Kidney epithelial cell (primary cell): Measurements from ENCODE around the gene SLC6A17. TPM values are rescaled to one million over a fixed set of nuclear protein-coding genes. Genes with fewer than 3 reads are reported as not detected.

Source experiments
- DNase-seq: peaks from one replicate; pipeline ENCODE4 v3.0.0-alpha.2; 2010; ENCODE audit warnings: low read depth
- H3K27me3 ChIP-seq: 2 replicates; pipeline ENCODE4 v1.6.0; 2011; ENCODE audit warnings: low read length; ENCODE audit not compliant: control insufficient read depth, insufficient read depth
- H3K36me3 ChIP-seq: 2 replicates; pipeline ENCODE4 v1.5.1; 2011; ENCODE audit warnings: low read length; ENCODE audit not compliant: control insufficient read depth, insufficient read depth
- H3K4me3 ChIP-seq: 2 replicates; pipeline ENCODE4 v1.5.1; 2011; ENCODE audit warnings: low read depth, mild to moderate bottlenecking, control low read depth, low read length
- total RNA-seq: library from RNA; depleted of rRNA; stranded (reverse); fragments of >200 nt; gene quantifications from 2 replicates; pipeline ENCODE4 v1.2.3, GENCODE V29; 2015
- TF ChIP-seq, protein P1 (sequence below): IDR thresholded peaks from 2 replicates; pipeline ENCODE4 v1.5.1; 2011; ENCODE audit warnings: mild to moderate bottlenecking, moderate library complexity, low read length, control low read depth, inconsistent platforms; ENCODE audit not compliant: insufficient read depth, poor library complexity, severe bottlenecking

Gene SLC6A17
- total RNA-seq, 1 donor from 2014 or later, result 0.42 TPM

DNA sequence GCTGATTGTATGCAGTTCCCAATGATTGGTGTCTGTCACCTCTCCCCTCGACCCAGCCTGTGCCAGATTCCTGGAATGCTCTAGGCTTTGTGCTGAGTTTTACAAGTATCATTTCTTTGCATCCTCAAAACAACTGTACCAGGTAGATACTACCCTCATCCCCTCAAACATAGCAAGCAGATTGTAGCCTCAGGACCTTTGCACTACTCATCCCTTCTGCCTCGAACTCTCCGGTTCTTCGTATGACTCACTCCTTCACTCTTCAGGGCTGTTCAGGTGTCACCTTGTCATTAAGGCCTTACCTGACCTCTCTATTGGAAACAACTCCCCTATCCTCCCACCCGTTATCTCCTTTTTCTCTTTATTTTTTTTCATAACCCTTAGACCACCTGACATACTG, 67.8 kb downstream of the SLC6A17 start:
- Histone ChIP-seq H3K27me3 (peaks cover 4% of the 10 kb centered on the region), H3K36me3 (no peaks in the 10 kb centered on the region), H3K4me3 (no peak overlapping the region)
- no peak for DNase-seq
- TF ChIP-seq, protein P1, sequence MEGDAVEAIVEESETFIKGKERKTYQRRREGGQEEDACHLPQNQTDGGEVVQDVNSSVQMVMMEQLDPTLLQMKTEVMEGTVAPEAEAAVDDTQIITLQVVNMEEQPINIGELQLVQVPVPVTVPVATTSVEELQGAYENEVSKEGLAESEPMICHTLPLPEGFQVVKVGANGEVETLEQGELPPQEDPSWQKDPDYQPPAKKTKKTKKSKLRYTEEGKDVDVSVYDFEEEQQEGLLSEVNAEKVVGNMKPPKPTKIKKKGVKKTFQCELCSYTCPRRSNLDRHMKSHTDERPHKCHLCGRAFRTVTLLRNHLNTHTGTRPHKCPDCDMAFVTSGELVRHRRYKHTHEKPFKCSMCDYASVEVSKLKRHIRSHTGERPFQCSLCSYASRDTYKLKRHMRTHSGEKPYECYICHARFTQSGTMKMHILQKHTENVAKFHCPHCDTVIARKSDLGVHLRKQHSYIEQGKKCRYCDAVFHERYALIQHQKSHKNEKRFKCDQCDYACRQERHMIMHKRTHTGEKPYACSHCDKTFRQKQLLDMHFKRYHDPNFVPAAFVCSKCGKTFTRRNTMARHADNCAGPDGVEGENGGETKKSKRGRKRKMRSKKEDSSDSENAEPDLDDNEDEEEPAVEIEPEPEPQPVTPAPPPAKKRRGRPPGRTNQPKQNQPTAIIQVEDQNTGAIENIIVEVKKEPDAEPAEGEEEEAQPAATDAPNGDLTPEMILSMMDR, result no peak

DNA sequence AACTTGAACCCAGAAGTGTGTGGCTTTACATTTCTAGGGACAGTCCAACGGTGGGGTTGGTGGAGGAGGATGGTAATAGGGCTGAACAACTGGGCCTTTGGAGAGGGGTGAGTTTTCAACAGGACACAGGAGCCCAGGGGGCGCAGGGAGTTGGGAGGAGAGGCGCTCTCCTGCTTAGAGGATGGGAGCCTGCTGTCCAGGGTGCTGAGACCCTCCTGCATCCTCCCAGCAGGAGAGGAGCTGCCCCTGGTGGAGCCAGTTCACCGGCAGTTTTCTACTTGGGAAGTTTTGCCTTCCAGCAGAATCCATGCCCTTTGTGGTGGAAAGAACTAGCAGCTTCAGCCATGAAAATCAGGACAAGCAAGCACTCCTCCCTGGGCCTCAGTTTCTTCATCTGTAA, 68.4 kb downstream of the SLC6A17 start:
- Histone ChIP-seq H3K36me3 (no peaks in the 10 kb centered on the region), H3K4me3 (no peak overlapping the region), H3K27me3 (no peaks in the 10 kb centered on the region)
- TF ChIP-seq, protein P1, result no peak
- DNase-seq, result no peak

DNA sequence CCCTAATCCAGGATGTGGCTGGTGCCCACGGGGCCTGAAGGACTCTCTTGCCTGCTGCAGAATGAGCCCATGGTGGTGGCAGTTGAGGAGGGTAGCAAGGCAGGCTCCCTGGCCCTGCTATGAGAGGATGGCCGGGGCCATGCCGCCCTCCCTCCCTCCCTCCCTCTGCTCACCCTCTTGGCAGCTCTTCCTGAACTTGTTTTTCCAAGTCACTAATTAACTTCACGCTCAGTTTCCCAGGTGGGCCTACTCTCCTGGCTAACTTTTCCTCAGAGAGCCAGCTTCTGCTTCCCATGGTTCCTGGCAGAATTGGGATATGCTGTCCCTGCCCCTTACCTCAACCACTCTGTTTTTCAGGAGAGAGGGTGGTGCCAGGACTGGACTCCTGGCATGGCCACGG, 70.0 kb downstream of the SLC6A17 start:
- DNase-seq, result no peak
- no peak overlapping the region for H3K4me3 ChIP-seq
- H3K27me3 ChIP-seq, result no peaks in the 10 kb centered on the region
- TF ChIP-seq, protein P1, result no peak
- no peaks in the 10 kb centered on the region for H3K36me3 ChIP-seq

DNA sequence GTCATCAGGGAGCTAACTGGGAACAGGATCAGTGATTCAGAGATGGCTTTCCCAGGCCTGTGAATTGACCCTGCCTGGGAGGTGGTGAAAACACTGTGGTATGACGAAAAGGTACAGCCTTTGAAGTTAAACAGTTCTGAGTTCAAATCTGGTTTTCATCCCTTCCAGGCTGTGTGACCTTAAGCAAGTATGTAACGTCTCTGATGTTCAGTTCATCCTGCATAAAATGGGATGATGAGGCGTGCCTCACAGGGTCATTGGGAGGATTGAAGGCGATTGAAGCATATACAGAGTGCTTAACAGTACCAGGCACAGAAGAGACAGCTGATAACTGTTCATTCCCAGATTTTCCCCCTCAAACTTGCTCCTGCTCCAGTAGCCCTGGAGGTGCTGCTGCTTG, 70.8 kb downstream of the SLC6A17 start:
- TF ChIP-seq, protein P1, result no peak
- Histone ChIP-seq H3K27me3 (no peaks in the 10 kb centered on the region), H3K36me3 (no peaks in the 10 kb centered on the region), H3K4me3 (no peak overlapping the region)
- no peak for DNase-seq

DNA sequence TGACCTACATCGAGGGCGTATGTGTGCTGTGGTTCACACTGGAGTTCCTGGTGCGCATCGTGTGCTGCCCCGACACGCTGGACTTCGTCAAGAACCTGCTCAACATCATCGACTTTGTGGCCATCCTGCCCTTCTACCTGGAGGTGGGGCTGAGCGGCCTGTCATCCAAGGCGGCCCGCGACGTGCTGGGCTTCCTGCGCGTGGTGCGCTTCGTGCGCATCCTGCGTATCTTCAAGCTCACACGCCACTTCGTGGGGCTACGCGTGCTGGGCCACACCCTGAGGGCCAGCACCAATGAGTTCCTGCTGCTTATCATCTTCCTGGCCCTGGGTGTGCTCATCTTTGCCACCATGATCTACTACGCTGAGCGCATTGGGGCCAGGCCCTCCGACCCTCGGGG, 72.8 kb downstream of the SLC6A17 start:
- TF ChIP-seq, protein P1, result no peak
- no peak for DNase-seq
- Histone ChIP-seq H3K4me3 (no peak overlapping the region), H3K27me3 (no peaks in the 10 kb centered on the region), H3K36me3 (no peaks in the 10 kb centered on the region)

DNA sequence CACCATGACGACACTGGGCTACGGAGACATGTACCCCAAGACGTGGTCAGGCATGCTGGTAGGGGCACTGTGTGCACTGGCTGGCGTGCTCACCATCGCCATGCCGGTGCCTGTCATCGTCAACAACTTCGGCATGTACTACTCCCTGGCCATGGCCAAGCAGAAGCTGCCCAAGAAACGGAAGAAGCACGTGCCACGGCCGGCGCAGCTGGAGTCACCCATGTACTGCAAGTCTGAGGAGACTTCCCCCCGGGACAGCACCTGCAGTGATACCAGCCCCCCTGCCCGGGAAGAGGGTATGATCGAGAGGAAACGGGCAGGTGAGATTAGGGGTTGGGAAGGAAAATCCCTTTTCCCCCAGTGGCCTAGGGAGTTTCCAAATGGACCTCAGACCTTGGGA, 73.3 kb downstream of the SLC6A17 start:
- TF ChIP-seq, protein P1, result no peak
- Histone ChIP-seq H3K36me3 (no peaks in the 10 kb centered on the region), H3K4me3 (no peak overlapping the region), H3K27me3 (no peaks in the 10 kb centered on the region)
- no peak for DNase-seq
